Panc1 (cell line): ENCODE measurements around the gene CCDC172.

ENCODE experiments used
- POLR2AphosphoS5 ChIP-seq: IDR thresholded peaks from 2 replicates; pipeline ENCODE4 v1.6.1; 2012; ENCODE audit warnings: mild to moderate bottlenecking, low read depth, low read length, moderate library complexity
- SIN3A ChIP-seq: IDR thresholded peaks from 2 replicates; pipeline ENCODE4 v1.6.1; 2012; ENCODE audit warnings: low read depth, mild to moderate bottlenecking, low read length, moderate library complexity, borderline replicate concordance; ENCODE audit not compliant: insufficient read depth
- TCF7L2 ChIP-seq: IDR thresholded peaks from 2 replicates; pipeline ENCODE4 v1.6.1; 2011; ENCODE audit warnings: mild to moderate bottlenecking, low read depth, low read length, inconsistent platforms
- TF ChIP-seq, protein P1 (sequence below): fragments of 450-650 bp; IDR thresholded peaks from 2 replicates; pipeline ENCODE4 v1.5.1; 2017; ENCODE audit warnings: mild to moderate bottlenecking
- TF ChIP-seq, protein P2 (sequence below), 2 experiments: IDR thresholded peaks; 2 replicates each; pipeline ENCODE4 v1.6.1; 2011 to 2012; ENCODE audit warnings: low read depth in 2 of 2, control low read depth in 1 of 2, low read length in 1 of 2, mild to moderate bottlenecking in 1 of 2, moderate library complexity in 1 of 2; ENCODE audit not compliant: insufficient read depth in 1 of 2

DNA sequence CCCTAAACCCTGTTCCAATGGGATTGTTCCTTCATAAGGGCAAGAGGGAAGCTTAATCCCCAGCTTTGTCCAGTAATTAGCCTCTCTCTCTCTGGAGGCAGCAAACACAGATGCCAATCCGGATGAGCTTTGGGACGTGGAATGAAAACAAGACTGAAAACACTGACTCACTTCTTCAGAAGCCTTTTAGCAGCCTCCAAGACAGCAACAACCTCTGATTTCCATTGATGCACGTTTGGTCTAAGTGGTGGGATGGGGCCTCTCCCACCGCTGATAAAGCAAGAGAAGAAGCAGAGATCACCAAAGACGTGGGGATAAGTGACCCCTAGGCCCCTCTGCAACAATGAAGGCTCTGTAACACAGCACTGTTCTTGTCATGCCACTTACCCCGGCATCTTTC lies 45.4 kb upstream of the CCDC172 start:
- TF ChIP-seq TCF7L2: no peak
- TF ChIP-seq, protein P1, sequence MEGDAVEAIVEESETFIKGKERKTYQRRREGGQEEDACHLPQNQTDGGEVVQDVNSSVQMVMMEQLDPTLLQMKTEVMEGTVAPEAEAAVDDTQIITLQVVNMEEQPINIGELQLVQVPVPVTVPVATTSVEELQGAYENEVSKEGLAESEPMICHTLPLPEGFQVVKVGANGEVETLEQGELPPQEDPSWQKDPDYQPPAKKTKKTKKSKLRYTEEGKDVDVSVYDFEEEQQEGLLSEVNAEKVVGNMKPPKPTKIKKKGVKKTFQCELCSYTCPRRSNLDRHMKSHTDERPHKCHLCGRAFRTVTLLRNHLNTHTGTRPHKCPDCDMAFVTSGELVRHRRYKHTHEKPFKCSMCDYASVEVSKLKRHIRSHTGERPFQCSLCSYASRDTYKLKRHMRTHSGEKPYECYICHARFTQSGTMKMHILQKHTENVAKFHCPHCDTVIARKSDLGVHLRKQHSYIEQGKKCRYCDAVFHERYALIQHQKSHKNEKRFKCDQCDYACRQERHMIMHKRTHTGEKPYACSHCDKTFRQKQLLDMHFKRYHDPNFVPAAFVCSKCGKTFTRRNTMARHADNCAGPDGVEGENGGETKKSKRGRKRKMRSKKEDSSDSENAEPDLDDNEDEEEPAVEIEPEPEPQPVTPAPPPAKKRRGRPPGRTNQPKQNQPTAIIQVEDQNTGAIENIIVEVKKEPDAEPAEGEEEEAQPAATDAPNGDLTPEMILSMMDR: no peak
- TF ChIP-seq SIN3A: no peak
- TF ChIP-seq POLR2AphosphoS5: no peak
- TF ChIP-seq, protein P2, sequence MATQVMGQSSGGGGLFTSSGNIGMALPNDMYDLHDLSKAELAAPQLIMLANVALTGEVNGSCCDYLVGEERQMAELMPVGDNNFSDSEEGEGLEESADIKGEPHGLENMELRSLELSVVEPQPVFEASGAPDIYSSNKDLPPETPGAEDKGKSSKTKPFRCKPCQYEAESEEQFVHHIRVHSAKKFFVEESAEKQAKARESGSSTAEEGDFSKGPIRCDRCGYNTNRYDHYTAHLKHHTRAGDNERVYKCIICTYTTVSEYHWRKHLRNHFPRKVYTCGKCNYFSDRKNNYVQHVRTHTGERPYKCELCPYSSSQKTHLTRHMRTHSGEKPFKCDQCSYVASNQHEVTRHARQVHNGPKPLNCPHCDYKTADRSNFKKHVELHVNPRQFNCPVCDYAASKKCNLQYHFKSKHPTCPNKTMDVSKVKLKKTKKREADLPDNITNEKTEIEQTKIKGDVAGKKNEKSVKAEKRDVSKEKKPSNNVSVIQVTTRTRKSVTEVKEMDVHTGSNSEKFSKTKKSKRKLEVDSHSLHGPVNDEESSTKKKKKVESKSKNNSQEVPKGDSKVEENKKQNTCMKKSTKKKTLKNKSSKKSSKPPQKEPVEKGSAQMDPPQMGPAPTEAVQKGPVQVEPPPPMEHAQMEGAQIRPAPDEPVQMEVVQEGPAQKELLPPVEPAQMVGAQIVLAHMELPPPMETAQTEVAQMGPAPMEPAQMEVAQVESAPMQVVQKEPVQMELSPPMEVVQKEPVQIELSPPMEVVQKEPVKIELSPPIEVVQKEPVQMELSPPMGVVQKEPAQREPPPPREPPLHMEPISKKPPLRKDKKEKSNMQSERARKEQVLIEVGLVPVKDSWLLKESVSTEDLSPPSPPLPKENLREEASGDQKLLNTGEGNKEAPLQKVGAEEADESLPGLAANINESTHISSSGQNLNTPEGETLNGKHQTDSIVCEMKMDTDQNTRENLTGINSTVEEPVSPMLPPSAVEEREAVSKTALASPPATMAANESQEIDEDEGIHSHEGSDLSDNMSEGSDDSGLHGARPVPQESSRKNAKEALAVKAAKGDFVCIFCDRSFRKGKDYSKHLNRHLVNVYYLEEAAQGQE (IDR thresholded peaks at IDR 0.05; ENCODE audit: insufficient read depth in 1 of 2, low read depth in 2 of 2, low read length in 1 of 2): no peak
